Measurements from ENCODE around the gene MUL1.

The MUL1 gene

DNA sequence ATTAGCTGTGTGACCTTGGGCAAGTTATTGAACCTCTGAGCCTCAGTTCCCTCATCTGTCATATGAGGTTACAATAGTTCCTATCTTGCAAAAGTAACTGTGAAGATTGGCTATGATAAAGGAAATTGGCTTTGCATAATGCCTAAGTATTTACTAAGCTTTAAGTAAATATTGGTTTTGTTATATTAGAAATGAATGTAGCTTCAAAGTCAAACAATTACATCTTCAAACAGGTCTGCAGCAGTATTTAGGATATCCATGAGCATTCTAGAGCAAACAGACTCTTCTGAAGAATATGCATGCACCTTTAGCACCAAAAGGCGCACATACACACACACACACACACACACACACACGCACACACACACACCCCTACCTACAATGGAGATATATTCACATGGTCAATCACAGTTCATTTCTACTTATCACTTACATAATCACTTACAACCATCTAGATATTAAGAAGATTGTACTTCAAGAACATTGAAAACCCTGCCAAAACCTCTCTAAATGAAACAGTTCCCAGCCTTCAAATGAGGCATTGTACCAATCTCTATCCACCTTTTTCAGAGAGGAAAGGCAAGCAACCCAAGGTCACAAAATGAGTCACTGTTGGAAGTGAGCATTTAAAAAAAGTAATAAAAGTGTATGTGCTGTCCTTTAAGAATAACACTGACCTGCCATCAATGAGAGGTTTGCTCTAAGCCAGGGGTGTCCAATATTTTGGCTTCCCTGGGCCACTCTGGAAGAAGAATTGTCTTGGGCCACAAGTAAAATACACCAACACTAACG, 31.0 kb upstream of the MUL1 start:
- DNase-seq (ENCODE audit: low spot score) (no peak), ATAC-seq (ENCODE audit: low read depth) (no peak)
- Histone ChIP-seq H3K9me3 (ENCODE audit: severe bottlenecking) (no peaks in the 10 kb centered on the region), H3K4me1 (ENCODE audit: insufficient read depth, poor library complexity, severe bottlenecking) (no peaks in the 10 kb centered on the region), H3K36me3 (ENCODE audit: low read depth) (no peaks in the 10 kb centered on the region), H3K4me3 (ENCODE audit: severe bottlenecking) (no peak overlapping the region), H3K27me3 (ENCODE audit: insufficient read depth, poor library complexity, severe bottlenecking) (no peaks in the 10 kb centered on the region), H3K27ac (ENCODE audit: poor library complexity, severe bottlenecking) (no peak overlapping the region)
- TF ChIP-seq, protein P1, sequence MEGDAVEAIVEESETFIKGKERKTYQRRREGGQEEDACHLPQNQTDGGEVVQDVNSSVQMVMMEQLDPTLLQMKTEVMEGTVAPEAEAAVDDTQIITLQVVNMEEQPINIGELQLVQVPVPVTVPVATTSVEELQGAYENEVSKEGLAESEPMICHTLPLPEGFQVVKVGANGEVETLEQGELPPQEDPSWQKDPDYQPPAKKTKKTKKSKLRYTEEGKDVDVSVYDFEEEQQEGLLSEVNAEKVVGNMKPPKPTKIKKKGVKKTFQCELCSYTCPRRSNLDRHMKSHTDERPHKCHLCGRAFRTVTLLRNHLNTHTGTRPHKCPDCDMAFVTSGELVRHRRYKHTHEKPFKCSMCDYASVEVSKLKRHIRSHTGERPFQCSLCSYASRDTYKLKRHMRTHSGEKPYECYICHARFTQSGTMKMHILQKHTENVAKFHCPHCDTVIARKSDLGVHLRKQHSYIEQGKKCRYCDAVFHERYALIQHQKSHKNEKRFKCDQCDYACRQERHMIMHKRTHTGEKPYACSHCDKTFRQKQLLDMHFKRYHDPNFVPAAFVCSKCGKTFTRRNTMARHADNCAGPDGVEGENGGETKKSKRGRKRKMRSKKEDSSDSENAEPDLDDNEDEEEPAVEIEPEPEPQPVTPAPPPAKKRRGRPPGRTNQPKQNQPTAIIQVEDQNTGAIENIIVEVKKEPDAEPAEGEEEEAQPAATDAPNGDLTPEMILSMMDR (IDR thresholded peaks at IDR 0.05; ENCODE audit: poor library complexity, severe bottlenecking), result no peak

DNA sequence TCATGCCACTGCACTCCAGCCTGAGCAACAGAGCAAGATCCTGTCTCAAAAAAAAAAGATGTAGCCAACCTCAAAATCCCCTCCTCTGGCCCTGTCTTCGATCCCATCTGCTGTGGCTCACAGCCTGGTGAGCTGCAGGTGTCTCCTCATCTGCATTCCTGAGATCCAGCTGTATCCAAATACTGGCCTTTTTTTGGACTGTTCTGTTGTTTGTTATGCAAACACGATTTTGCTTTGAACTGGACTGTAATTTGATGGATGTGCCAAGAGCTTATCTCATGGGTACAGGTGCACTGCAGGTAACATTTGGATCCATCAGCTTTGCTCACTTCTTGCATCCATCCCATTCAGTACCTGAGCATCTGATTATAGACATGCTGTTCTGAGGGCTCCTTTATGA, 30.3 kb upstream of the MUL1 start:
- TF ChIP-seq, protein P1 (IDR thresholded peaks at IDR 0.05; ENCODE audit: poor library complexity, severe bottlenecking), result no peak

GRCh38 chr1:20534659-20535417, 26.9 kb upstream of the MUL1 start:
- no peak overlapping the region for H3K27ac ChIP-seq (ENCODE audit: poor library complexity, severe bottlenecking)
- no peaks in the 10 kb centered on the region for H3K27me3 ChIP-seq (ENCODE audit: insufficient read depth, poor library complexity, severe bottlenecking)
- ATAC-seq (ENCODE audit: low read depth), result no peak
- TF ChIP-seq, protein P1 (IDR thresholded peaks at IDR 0.05; ENCODE audit: poor library complexity, severe bottlenecking), result no peak
- no peaks in the 10 kb centered on the region for H3K4me1 ChIP-seq (ENCODE audit: insufficient read depth, poor library complexity, severe bottlenecking)
- H3K4me3 ChIP-seq (ENCODE audit: severe bottlenecking), result no peak overlapping the region
- H3K9me3 ChIP-seq (ENCODE audit: severe bottlenecking), result no peaks in the 10 kb centered on the region
- no peak for DNase-seq (ENCODE audit: low spot score)
- no peaks in the 10 kb centered on the region for H3K36me3 ChIP-seq (ENCODE audit: low read depth)

More for the DNA sequence above, 30.3 kb upstream of the MUL1 start:
- H3K4me1 ChIP-seq (ENCODE audit: insufficient read depth, poor library complexity, severe bottlenecking), result no peaks in the 10 kb centered on the region
- DNase-seq (ENCODE audit: low spot score) (no peak), ATAC-seq (ENCODE audit: low read depth) (no peak)
- H3K27me3 ChIP-seq (ENCODE audit: insufficient read depth, poor library complexity, severe bottlenecking), result no peaks in the 10 kb centered on the region
- H3K4me3 ChIP-seq (ENCODE audit: severe bottlenecking), result no peak overlapping the region
- H3K36me3 ChIP-seq (ENCODE audit: low read depth), result no peaks in the 10 kb centered on the region
- H3K9me3 ChIP-seq (ENCODE audit: severe bottlenecking), result no peaks in the 10 kb centered on the region
- no peak overlapping the region for H3K27ac ChIP-seq (ENCODE audit: poor library complexity, severe bottlenecking)

GRCh38 chr1:20533635-20534034, 25.7 kb upstream of the MUL1 start:
- TF ChIP-seq, protein P1 (IDR thresholded peaks at IDR 0.05; ENCODE audit: poor library complexity, severe bottlenecking), result no peak
- H3K9me3 ChIP-seq (ENCODE audit: severe bottlenecking), result no peaks in the 10 kb centered on the region
- no peak for ATAC-seq (ENCODE audit: low read depth)
- no peaks in the 10 kb centered on the region for H3K36me3 ChIP-seq (ENCODE audit: low read depth)
- H3K27me3 ChIP-seq (ENCODE audit: insufficient read depth, poor library complexity, severe bottlenecking), result no peaks in the 10 kb centered on the region
- no peaks in the 10 kb centered on the region for H3K4me1 ChIP-seq (ENCODE audit: insufficient read depth, poor library complexity, severe bottlenecking)
- no peak for DNase-seq (ENCODE audit: low spot score)
- H3K27ac ChIP-seq (ENCODE audit: poor library complexity, severe bottlenecking), result no peak overlapping the region
- H3K4me3 ChIP-seq (ENCODE audit: severe bottlenecking), result no peak overlapping the region
